ENCODE measurements around the gene COL6A1.

COL6A1 gene

DNA sequence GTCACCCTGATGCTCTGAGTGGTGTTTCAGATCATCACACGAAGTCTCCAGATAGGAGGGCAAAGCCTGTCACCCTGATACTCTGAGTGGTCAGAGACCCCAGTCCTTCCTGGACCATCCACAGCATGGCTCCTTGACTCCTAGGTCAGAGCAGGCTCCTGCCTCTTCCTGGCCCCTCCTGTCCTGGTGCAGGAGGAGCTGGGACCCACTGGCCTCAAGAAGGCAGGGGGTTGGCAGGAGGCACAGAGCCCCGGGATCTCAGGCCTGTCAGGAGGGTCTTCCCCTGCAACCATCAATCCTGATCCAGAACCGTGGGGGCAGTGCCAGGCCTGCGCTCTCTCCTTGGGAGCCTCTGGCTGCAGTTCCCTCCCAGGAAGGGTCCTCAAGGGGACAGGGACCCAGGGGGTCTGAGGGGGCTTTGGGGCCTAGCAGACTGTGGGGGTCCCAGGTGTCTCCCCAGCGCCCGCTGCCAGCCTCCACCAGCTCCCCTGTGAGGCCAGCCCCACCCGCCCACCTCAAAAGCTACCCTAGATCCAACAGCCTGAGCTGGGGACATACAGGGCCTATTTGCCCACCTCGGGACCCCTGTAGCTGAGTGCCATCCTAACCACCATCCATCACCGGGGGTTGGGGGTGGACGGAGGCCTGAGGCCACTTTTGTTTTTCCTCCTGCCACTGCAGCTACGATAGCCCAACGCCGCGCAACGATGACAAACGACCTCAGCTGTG lies 27.5 kb downstream of the COL6A1 start:
- no peak for DNase-seq

- DNase-seq: no peak
Measured at GRCh38 chr21:46009951-46010705, 28.6 kb downstream of the COL6A1 start.

DNA sequence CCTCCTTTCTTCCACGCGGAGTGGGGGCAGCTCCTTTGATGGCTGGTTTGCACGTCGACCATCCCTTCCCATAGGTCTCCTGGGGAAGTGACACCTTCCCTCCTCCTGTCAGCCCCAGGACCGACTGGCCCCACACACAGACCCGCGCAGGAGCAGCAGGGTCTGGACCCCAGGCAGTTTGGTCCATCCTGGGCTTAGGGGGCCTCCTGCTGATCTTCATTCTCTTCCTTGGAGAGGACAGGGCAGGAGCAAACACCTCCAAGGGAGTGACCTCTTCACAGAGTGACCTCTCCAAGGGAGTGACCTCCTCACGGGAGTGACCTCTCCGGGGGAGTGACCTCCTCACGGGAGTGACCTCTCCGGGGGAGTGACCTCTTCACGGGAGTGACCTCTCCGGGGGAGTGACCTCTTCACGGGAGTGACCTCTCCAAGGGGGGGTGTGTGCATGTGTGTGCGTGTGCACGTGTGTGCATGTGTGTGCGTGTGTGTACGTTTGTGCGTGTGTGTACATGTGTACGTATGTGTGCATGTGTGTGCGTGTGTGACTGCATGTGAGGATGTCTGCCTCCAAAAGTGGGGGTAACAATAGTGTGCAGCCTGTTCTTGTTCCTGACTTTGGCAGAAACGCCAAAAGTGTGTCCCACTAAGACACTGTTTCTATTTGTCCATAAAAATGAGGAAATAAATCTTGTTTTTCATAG lies 29.8 kb downstream of the COL6A1 start:
- DNase-seq: no peak

DNA sequence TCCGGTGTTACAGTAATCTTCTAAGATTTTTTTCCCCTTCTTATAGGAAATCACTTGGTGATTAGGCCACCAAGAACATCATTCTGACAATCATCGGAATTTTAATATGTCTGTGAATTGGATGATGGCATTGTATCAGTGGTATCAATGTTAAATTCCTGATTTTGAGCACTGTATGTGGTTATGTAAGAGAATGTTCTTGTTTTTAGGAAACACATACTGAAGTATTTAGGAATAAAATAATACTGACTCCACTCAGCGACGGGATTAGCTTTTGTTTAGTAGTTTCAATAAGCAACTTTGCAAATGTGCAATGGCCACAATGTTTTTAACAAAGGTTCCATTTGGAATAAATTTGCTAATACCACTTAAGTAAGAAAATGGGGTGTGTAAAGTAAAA lies 30.6 kb downstream of the COL6A1 start:
- no peak for DNase-seq

DNA sequence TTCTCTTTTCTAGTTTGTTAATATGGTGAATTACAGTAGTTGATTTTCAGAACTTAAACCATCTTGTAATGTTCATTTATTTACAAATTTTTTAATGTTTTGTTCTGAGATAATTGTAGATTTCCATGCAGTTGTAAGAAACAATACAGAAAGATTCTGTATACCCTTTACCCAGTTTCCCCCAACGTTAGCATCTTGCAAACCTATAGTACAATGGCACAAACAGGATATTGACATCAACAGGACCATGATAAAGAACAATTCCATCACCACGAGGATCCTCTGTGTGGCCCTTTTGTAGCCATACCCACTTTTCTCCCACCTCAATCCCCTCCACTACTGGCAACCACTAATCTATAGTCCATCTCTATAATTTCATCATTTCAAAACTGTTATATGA lies 33.3 kb downstream of the COL6A1 start:
- no peak for DNase-seq

GRCh38 chr21:46017148-46017547 lies 35.6 kb downstream of the COL6A1 start:
- DNase-seq: no peak

GRCh38 chr21:46017695-46018094 lies 36.1 kb downstream of the COL6A1 start:
- DNase-seq: no peak

- DNase-seq: no peak
Measured at GRCh38 chr21:46018615-46019014, 37.0 kb downstream of the COL6A1 start.

GRCh38 chr21:46020581-46020980 lies 39.0 kb downstream of the COL6A1 start:
- DNase-seq: no peak

GRCh38 chr21:46021398-46021797 lies 39.8 kb downstream of the COL6A1 start:
- DNase-seq: no peak

GRCh38 chr21:46021978-46022544 lies 40.5 kb downstream of the COL6A1 start:
- DNase-seq: no peak

GRCh38 chr21:46022551-46023525 lies 41.3 kb downstream of the COL6A1 start:
- DNase-seq: no peak

GRCh38 chr21:46023555-46023954 lies 42.0 kb downstream of the COL6A1 start:
- DNase-seq: no peak

DNA sequence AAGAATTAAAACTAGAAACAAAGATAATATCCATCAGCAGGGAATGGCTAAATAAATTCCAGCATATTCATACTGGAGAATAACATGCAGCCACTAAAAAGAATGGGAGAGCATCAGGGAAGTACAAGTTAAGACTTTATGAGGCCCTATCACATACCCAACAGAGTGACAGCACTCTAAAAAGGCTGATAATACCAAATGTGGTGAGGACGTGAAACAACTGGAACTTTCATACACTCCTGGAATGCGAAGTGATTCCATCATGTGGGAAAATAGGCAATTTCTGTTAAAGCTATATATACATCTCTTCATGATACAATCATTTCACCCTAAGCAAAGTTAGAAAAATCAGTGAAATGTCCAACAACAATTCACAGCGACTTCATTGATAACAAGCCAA lies 42.6 kb downstream of the COL6A1 start:
- DNase-seq: no peak

DNA sequence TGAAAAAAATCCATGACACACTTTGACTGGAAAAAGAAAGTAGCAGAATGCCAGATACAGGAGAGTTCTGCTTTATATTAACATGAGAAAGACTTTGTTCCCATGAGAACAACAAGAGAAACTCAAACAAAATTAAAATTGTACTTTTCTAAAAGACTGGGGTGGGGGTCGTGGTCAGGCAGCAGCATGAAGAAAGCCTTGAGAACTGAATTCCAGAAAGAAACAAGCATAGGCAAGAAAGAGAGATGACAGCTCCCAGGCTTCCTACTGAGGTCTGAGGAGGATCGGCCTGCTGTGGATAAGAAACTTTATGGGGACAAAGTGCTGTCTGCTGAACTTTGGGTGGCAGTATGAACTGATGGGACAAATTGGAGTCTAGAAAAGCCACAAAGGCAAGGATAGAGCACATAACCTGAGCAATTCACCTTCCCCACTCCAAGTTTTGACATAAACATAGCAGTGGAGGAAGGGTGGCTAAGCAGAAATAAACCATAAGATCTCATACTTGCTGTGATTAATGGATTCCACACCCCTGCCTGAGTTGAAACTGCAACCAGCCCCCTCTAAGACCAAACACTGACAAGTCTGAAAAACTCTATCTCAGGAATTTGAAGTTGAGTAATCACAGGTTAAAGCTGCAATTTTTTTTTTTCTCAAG lies 43.7 kb downstream of the COL6A1 start:
- DNase-seq: no peak

GRCh38 chr21:46027851-46028493 lies 46.4 kb downstream of the COL6A1 start:
- DNase-seq: no peak

- DNase-seq: no peak
Measured at GRCh38 chr21:46028573-46029091, 47.1 kb downstream of the COL6A1 start.

DNA sequence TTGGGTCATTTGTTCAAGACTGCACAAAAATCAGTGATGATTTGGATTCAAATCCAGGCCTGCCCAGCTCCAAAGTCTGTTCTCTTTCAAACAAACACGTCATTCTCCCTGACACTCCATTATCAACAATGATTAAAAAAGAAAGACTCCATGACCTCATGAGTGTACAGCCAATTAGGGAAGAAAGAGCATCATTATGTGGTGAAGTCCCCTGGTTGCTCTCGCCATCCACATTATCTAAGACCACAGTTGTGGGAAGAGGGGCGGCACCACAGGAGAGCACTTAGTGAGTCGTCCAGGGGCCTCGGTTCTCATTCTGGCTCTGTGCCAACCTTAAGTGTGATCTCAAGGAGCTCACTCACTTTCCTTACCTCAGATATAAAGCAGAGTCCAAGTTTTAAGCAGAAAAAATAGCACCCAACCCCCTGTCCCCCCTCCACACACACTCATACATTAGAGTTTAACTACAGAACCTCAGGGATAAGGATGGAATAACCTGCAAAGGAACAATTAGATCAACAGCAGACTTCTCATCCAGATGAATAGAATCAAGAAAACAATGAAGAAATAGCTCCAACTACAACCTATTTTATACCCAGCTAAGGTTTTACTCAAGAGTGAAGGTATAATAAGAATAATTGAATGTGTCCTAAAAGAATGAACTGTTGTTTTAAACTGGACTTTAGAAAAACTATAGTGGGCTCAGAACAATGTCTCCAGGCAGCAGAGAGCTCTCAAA lies 47.8 kb downstream of the COL6A1 start:
- DNase-seq: no peak

- no peak for DNase-seq
Measured at GRCh38 chr21:46031484-46031883, 49.9 kb downstream of the COL6A1 start.

DNA sequence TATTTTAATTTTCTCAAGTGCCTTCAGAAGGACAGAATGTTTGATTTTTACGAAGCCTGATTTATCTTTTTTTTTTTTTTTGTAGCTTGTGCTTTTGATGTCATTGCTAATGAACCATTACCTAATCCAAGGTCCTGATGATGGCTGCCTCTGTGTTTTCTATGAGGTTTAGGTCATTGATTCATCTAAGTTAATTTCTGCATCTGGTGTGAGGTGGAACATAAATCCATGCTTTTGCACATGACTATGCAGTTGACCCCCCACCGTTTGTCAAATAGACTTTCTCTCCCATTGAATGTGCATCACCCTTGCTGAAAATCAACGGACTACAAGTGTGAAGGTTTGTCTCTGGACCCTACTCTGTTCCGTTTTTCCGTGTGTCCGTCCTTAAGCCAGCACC lies 50.5 kb downstream of the COL6A1 start:
- DNase-seq: no peak
